GM21390 (cell line): ENCODE measurements around the gene BANP.
"Not testable (repeated sequence)": the region's sequence is repeated elsewhere in the genome, so short reads cannot be mapped to it uniquely, and the experiment has no call there.

Source experiments
- ATAC-seq: cut with Tn5 transposase; IDR thresholded peaks from one replicate; pipeline ENCODE4 v1.9.1; 2021; ENCODE audit not compliant: unreplicated experiment

Gene BANP

GRCh38 chr16:87965417-87965816 is 14.2 kb downstream of the BANP start:
- ATAC-seq: no peak

GRCh38 chr16:87966064-87966645 is 14.9 kb downstream of the BANP start:
- no peak for ATAC-seq

GRCh38 chr16:87966685-87967185 is 15.5 kb downstream of the BANP start:
- ATAC-seq: no peak

- no peak for ATAC-seq
These were observed 17.3 kb downstream of the BANP start for GRCh38 chr16:87968541-87968940.

- no peak for ATAC-seq
These were observed 19.0 kb downstream of the BANP start for GRCh38 chr16:87970186-87970585.

- no peak for ATAC-seq
These were observed 20.7 kb downstream of the BANP start for GRCh38 chr16:87971933-87972332.

GRCh38 chr16:87973717-87974116 is 22.5 kb downstream of the BANP start:
- no peak for ATAC-seq

- ATAC-seq: no peak
These were observed 22.9 kb downstream of the BANP start for GRCh38 chr16:87974178-87974577.

GRCh38 chr16:87976665-87977064 is 25.4 kb downstream of the BANP start:
- no peak for ATAC-seq

GRCh38 chr16:87978127-87978526 is 26.9 kb downstream of the BANP start:
- ATAC-seq: no peak

GRCh38 chr16:87979352-87979751 is 28.1 kb downstream of the BANP start:
- no peak for ATAC-seq

- not testable (repeated sequence) for ATAC-seq
These were observed 28.8 kb downstream of the BANP start for GRCh38 chr16:87979911-87980630.

- not testable (repeated sequence) for ATAC-seq
These were observed 30.1 kb downstream of the BANP start for GRCh38 chr16:87981376-87981775.

- no peak for ATAC-seq
These were observed 31.4 kb downstream of the BANP start for GRCh38 chr16:87982581-87983041.

GRCh38 chr16:87983072-87983736 is 32.0 kb downstream of the BANP start:
- not testable (repeated sequence) for ATAC-seq

GRCh38 chr16:87983737-87984097 is 32.5 kb downstream of the BANP start:
- not testable (repeated sequence) for ATAC-seq

- ATAC-seq: not testable (repeated sequence)
These were observed 32.9 kb downstream of the BANP start for GRCh38 chr16:87984180-87984579.

GRCh38 chr16:87984632-87985267 is 33.5 kb downstream of the BANP start:
- ATAC-seq: no peak

GRCh38 chr16:87985493-87985892 is 34.3 kb downstream of the BANP start:
- ATAC-seq: not testable (repeated sequence)

GRCh38 chr16:87986361-87986849 is 35.2 kb downstream of the BANP start:
- ATAC-seq: not testable (repeated sequence)

GRCh38 chr16:87988596-87988995 is 37.4 kb downstream of the BANP start:
- not testable (repeated sequence) for ATAC-seq
